Mammary epithelial cell (primary cell): ENCODE data around the gene MT1G.

Source experiments
- CTCF ChIP-seq, 2 donors: IDR thresholded peaks in 1 of 2; conservative IDR thresholded peaks in 1 of 2; 2 replicates each; pipeline ENCODE4 v1.5.1; 2011 to 2012; ENCODE audit warnings: inconsistent platforms in 2 of 2, low read length in 2 of 2, mild to moderate bottlenecking in 2 of 2, control low read depth in 1 of 2, low read depth in 1 of 2; ENCODE audit not compliant: insufficient read depth in 1 of 2; ENCODE audit errors: extremely low read depth in 1 of 2
- EZH2 ChIP-seq: IDR thresholded peaks from 2 replicates; pipeline ENCODE4 v1.6.1; 2012; ENCODE audit warnings: low read length, inconsistent platforms, borderline replicate concordance

- TF ChIP-seq CTCF (conservative IDR thresholded peaks at IDR 0.05 in 1 of 2, IDR thresholded peaks at IDR 0.05 in 1 of 2; ENCODE audit: extremely low read depth in 1 of 2, insufficient read depth in 1 of 2, low read depth in 1 of 2, low read length in 2 of 2) = no peak
- no peak for TF ChIP-seq EZH2
Measured at GRCh38 chr16:56632848-56633365, 35.0 kb downstream of the MT1G start.
